ENCODE measurements around the gene HSDL2. TPM values are rescaled to one million over a fixed set of nuclear protein-coding genes. Genes with fewer than 3 reads are reported as not detected.

The HSDL2 gene
- total RNA-seq: 10.0 and 15.4 TPM in 2 replicates

DNA sequence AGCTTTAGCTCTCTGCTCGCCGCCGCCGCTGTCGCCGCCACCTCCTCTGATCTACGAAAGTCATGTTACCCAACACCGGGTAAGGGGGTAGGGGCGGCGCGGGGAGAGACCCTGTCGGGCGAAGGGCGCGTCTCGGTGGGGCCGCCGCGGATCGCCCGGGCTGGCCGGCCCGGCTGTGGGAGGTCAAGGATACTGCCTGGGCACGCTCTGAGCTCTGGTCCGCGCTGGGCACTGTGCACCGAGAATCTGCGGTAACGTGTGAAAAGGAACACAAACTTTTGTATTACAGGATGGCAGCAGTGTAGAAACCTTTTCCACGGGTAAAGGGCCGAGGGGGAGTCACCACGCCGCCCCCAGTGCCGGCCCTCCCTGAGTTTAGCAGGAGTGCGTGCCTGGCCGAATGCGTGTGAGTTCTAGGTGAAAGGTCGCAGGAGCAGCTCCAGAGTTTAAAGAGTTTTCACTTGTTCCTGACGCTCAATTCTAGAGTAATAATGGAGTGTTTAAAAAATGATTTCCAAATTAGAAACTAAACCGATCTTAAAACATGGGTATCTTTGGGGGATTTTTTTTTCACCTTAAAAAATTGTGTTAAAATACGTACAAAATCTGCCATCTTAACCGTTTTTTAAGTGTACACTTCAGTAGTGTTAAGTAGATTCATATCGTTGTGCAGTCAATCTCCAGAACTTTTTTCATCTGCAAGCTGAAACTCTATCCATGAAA lies at the start of gene HSDL2:
Gene HSDL2 (plus strand): TSS at position 7 of the 723 bp plus-strand sequence. CDS start 56 bp downstream, at position 63.

DNA sequence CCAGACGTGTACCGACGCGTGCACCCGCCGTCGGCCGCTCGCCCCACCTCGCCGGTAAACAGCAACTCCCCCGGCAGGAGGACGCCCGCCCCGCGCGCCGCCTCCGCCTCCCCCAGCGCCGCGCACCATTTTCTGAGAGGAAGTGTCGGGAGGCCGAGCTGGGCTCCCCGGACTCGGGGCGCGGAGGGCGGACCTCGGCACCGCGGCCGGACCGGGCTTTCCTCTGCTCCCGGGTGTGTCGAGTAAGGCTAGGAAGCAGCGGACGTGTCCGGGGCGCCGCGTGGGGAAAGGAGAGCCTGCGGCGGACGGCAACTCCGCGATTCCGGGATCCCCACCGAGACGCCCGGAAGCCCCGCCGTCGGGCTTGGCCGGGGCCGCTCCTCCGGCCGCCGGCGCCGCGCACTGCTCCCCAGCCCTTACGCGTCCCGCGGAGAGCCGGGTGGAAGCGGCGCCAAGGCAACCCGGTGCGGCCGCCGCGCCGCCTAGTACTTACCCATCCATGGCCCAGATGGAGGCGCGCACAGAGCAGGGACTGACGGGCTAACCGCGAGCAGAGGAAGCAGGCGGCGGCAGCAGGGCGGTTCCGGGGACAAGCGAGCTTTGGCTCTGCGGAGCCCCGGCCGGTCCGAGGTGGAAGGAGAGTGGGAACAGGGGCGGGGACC lies 46.8 kb upstream of the HSDL2 start, which contains the start of gene PTBP3:
Gene PTBP3 (minus strand): TSS at position 643 of the 662 bp plus-strand sequence. CDS start 35,754 bp downstream, outside the sequence.

DNA sequence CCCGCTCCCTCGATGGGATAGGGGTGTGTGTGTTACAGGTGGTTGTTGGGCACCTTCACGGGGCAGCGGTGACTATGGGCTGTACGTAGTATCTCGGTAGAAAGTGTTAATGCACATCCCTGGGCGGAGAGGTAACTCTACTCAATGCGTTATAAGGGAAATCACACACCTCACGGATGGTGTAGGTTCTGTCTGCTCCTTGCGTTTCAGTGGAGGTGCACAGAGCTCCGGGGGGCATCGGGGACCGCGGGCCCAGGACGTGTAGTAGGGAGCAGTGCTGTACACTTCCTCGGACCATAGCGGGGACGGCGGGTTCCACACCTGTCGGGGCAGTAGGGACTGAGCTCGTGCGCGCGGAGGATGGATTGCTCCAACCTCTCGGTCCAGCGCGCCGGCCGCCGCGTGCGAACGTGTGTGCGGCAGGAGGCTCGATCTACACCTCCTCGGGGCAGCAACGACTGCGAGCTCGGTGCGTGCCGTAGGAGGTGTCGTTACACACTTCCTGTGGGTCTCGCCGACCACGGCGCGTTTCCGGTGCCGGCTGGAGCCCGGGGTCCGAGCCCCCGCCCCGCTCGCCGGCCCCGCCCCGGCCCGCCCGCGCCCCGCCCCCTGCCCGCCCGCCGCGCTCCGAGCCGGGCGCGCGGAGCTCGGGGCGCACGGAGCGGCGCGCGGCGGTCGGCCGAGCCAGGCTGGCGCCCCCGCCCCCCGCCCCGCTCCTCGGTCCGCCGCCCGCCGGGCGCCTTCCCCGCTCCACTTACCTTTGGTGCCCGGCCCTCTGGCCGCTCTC lies 106.5 kb downstream of the HSDL2 start, which contains the start of gene KIAA1958:
Gene KIAA1958 (plus strand): TSS at position 607 of the 787 bp plus-strand sequence. CDS start 87,254 bp downstream, outside the sequence.

Other genes with a start within 250 kb of the HSDL2 start
- 29.2 and 35.6 TPM in 2 replicates for gene SUSD1, start 204.8 kb upstream of the HSDL2 start, total RNA-seq
- gene PTBP3, start 46.5 kb upstream of the HSDL2 start, total RNA-seq: 44.0 and 46.3 TPM in 2 replicates
- 0.07 and 0.25 TPM in 2 replicates for gene KIAA1958, start 106.7 kb downstream of the HSDL2 start, total RNA-seq